Subcutaneous adipose tissue (tissue), 4 donors: ENCODE data around the gene ZNF618. TPM values are rescaled to one million over a fixed set of nuclear protein-coding genes. Genes with fewer than 3 reads are reported as not detected.

Experiments used
- CTCF ChIP-seq: fragments of 450-650 bp; IDR thresholded peaks from one replicate; pipeline ENCODE4 v1.5.1; 2016; ENCODE audit warnings: low read depth, mild to moderate bottlenecking, control low read depth, antibody characterized with exemption, moderate library complexity
- total RNA-seq, 4 donors: library from RNA; depleted of rRNA; stranded (reverse); fragments of >200 nt; gene quantifications; one replicate each; pipeline ENCODE4 v1.1.0, GENCODE V29; 2016

Gene ZNF618
- total RNA-seq, 4 donors from 2014 or later = 3.7 to 7.7 (median 4.4) TPM

DNA sequence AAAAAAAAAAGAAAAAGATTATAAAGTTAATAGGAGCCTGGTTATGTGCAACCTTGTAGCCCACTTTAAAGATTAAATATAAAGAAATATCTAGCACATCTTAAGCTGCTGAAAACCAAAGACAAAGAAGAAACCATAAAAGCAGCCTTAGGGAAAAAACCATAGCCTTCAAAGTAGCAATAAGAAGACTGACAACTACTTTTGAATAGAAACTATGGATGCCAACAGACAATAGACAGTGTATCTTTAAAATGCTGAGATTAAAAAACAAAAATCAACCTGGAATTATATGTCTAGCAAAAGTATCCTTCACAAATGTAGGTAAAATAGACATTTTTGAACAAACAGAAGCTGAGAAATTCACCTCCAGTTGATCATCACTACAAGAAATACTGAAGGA, 226.4 kb downstream of the ZNF618 start:
- TF ChIP-seq CTCF = no peak

DNA sequence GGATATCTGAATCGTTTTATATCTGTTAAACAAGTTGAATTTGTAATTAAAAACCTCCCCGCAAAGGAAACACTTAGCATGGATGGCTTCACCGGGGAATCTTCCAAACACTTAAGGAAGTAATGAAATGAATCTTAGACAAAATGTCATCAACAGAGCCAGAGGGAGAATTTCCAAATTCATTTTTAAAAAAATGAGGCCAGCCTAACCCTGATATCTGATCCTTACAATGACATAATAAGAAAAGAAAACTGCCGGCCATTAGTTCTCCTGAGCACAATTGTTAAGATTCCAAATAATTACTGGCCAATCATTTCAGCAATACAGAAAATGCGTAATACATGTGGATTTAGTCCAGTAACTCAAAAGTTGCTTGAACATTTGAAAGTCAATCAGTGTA, 229.1 kb downstream of the ZNF618 start:
- no peak for TF ChIP-seq CTCF

Other genes starting within 250 kb of the ZNF618 start
- gene AMBP, start 202.0 kb downstream of the ZNF618 start, total RNA-seq = not detected
- not detected for gene KIF12, start 223.0 kb downstream of the ZNF618 start, total RNA-seq